Neutrophil (primary cell): Measurements from ENCODE around the gene MYL12A.

ENCODE experiments used
- H3K27ac ChIP-seq: fragments of 200-600 bp; sonication (generic); 2 replicates; pipeline ENCODE4 v1.5.1; 2016; ENCODE audit warnings: mild to moderate bottlenecking, moderate library complexity
- H3K27me3 ChIP-seq: fragments of 200-600 bp; sonication (generic); 2 replicates; pipeline ENCODE4 v1.6.0; 2016; ENCODE audit warnings: mild to moderate bottlenecking
- H3K36me3 ChIP-seq: fragments of 200-600 bp; sonication (generic); 2 replicates; pipeline ENCODE4 v1.5.1; 2017
- H3K4me1 ChIP-seq, 2 experiments: fragments of 200-600 bp in 1 of 2; sonication (generic) in 1 of 2; 1 replicate in 1 of 2; 2 replicates in 1 of 2; pipeline versions ENCODE4 v1.5.1 to v1.6.1; 2013 to 2016; ENCODE audit warnings: low read depth in 1 of 2, low read length in 1 of 2, mild to moderate bottlenecking in 1 of 2, moderate library complexity in 1 of 2; ENCODE audit not compliant: control insufficient read depth in 1 of 2, insufficient read depth in 1 of 2
- H3K4me3 ChIP-seq, 2 experiments: fragments of 200-600 bp in 1 of 2; sonication (generic) in 1 of 2; 1 replicate in 1 of 2; 2 replicates in 1 of 2; pipeline ENCODE4 v1.5.1; 2013 to 2016; ENCODE audit warnings: low read depth in 1 of 2, low read length in 1 of 2, mild to moderate bottlenecking in 1 of 2, moderate library complexity in 1 of 2
- H3K9me3 ChIP-seq: fragments of 200-600 bp; sonication (generic); 2 replicates; pipeline ENCODE4 v1.5.1; 2016
- TF ChIP-seq, protein P1 (sequence below): fragments of 200-600 bp; sonication (generic); IDR thresholded peaks from 2 replicates; pipeline ENCODE4 v1.5.1; 2016; ENCODE audit warnings: antibody characterized with exemption

Gene MYL12A

GRCh38 chr18:3283908-3284307, 36.3 kb downstream of the MYL12A start:
- TF ChIP-seq, protein P1, sequence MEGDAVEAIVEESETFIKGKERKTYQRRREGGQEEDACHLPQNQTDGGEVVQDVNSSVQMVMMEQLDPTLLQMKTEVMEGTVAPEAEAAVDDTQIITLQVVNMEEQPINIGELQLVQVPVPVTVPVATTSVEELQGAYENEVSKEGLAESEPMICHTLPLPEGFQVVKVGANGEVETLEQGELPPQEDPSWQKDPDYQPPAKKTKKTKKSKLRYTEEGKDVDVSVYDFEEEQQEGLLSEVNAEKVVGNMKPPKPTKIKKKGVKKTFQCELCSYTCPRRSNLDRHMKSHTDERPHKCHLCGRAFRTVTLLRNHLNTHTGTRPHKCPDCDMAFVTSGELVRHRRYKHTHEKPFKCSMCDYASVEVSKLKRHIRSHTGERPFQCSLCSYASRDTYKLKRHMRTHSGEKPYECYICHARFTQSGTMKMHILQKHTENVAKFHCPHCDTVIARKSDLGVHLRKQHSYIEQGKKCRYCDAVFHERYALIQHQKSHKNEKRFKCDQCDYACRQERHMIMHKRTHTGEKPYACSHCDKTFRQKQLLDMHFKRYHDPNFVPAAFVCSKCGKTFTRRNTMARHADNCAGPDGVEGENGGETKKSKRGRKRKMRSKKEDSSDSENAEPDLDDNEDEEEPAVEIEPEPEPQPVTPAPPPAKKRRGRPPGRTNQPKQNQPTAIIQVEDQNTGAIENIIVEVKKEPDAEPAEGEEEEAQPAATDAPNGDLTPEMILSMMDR: no peak
- Histone ChIP-seq H3K9me3 (no peaks in the 10 kb centered on the region), H3K27me3 (no peaks in the 10 kb centered on the region), H3K27ac (no peak overlapping the region), H3K36me3 (peaks cover 8% of the 10 kb centered on the region), H3K4me1 (no peaks in the 10 kb centered on the region), H3K4me3 (no peak overlapping the region)

DNA sequence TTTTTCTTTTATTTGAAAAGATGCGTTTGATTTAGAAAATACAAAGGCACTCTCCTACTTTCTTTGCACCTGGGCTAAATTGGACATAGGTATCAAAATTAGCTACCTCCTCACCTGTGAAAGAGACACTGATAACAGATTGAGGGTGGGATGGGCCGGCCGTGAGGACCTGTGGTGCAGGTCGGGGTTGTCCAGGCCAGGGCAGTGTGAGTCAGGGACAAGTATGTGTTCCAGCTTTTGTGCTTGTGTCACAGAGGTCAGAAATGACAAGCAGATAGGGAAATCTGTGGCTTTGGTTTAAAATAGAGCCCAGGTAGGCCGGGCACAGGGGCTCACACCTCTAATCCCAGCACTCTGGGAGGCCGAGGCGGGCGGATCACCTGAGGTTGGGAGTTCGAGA, 36.9 kb downstream of the MYL12A start:
- H3K4me3 ChIP-seq: no peak overlapping the region
- no peaks in the 10 kb centered on the region for H3K4me1 ChIP-seq
- peaks cover 2% of the 10 kb centered on the region for H3K36me3 ChIP-seq
- TF ChIP-seq, protein P1: no peak
- no peaks in the 10 kb centered on the region for H3K27me3 ChIP-seq
- H3K9me3 ChIP-seq: no peaks in the 10 kb centered on the region
- no peak overlapping the region for H3K27ac ChIP-seq

- H3K4me1 ChIP-seq: no peaks in the 10 kb centered on the region
- TF ChIP-seq, protein P1: no peak
- no peaks in the 10 kb centered on the region for H3K27me3 ChIP-seq
- H3K36me3 ChIP-seq: no peaks in the 10 kb centered on the region
- no peak overlapping the region for H3K27ac ChIP-seq
- no peaks in the 10 kb centered on the region for H3K9me3 ChIP-seq
- no peak overlapping the region for H3K4me3 ChIP-seq
These were observed 38.6 kb downstream of the MYL12A start for GRCh38 chr18:3286159-3286558.

DNA sequence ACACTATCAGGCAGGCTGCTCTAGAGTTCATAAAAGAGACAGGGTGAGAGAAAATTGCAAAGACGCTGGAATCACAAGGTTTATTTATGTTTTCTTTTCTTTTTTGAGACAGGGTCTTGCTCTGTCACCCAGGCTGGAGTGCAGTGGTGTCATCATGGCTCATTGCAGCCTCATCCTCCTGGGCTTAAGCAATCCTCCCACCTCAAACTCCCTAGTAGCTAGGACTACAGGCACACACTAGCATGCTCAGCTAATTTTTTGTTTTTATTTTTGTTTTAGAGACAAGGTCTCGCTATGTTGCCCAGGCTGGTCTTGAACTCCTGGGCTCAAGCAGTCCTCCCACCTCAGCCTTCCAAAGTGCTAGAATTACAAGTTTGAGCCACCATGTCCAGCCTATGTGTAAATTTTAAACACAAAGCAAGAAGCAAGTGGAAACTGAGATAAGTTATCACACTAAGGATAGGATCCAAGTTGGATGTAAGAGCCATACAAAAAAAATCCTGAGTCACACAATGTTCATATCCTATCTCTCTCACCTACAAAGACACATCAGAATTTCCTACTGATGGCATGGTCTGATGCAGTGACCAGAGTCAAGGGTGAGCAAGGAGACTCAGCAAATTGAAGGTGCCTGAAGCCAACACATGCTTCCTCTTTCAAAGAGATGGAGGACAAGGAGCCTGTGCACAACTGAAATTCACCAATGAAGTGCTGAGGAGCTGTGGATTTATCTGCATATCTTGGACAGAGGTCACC, 45.8 kb downstream of the MYL12A start:
- TF ChIP-seq, protein P1: no peak
- H3K4me1 ChIP-seq: peaks cover 10 to 12% of the 10 kb centered on the region in 2 experiments
- no peaks in the 10 kb centered on the region for H3K36me3 ChIP-seq
- no peak overlapping the region for H3K4me3 ChIP-seq
- H3K27me3 ChIP-seq: peaks cover under 1% of the 10 kb centered on the region
- no peaks in the 10 kb centered on the region for H3K9me3 ChIP-seq
- no peak overlapping the region for H3K27ac ChIP-seq

GRCh38 chr18:3294435-3295080, 47.0 kb downstream of the MYL12A start:
- Histone ChIP-seq H3K4me3 (no peak overlapping the region), H3K9me3 (no peaks in the 10 kb centered on the region), H3K4me1 (peaks cover 10 to 12% of the 10 kb centered on the region in 2 experiments), H3K27me3 (peaks cover 13% of the 10 kb centered on the region), H3K27ac (no peak overlapping the region), H3K36me3 (no peaks in the 10 kb centered on the region)
- TF ChIP-seq, protein P1: no peak
